Activated CD8-positive, alpha-beta memory T cell treated with anti-CD3 and anti-CD28 coated beads, Interleukin-2, amount 50 U/mL, for 48 hours (primary cell): ENCODE results near the gene FOLH1.
"Not testable (repeated sequence)": the region's sequence is repeated elsewhere in the genome, so short reads cannot be mapped to it uniquely, and the experiment has no call there.

ENCODE experiments used
- DNase-seq: peaks from one replicate; pipeline ENCODE4 v3.0.0-alpha.2; 2020

Gene FOLH1

GRCh38 chr11:49175378-49175777 lies 33.0 kb downstream of the FOLH1 start:
- not testable (repeated sequence) for DNase-seq

GRCh38 chr11:49174691-49175366 lies 33.6 kb downstream of the FOLH1 start:
- not testable (repeated sequence) for DNase-seq

- not testable (repeated sequence) for DNase-seq
Measured at GRCh38 chr11:49171613-49172012, 36.8 kb downstream of the FOLH1 start.

- not testable (repeated sequence) for DNase-seq
Measured at GRCh38 chr11:49169579-49169978, 38.8 kb downstream of the FOLH1 start.

- not testable (repeated sequence) for DNase-seq
Measured at GRCh38 chr11:49168992-49169391, 39.4 kb downstream of the FOLH1 start.

GRCh38 chr11:49151211-49151610 lies 57.2 kb downstream of the FOLH1 start:
- no peak for DNase-seq

- not testable (repeated sequence) for DNase-seq
Measured at GRCh38 chr11:49102356-49102755, 106.0 kb downstream of the FOLH1 start.
